PC-9 (cell line): ENCODE data around the gene UBE2D4.

Experiments used
- CTCF ChIP-seq: fragments of 200-600 bp; sonication (generic); conservative IDR thresholded peaks from 2 replicates; pipeline ENCODE4 v1.6.1; 2017; ENCODE audit warnings: mixed run types, antibody characterized with exemption, mild to moderate bottlenecking, moderate library complexity
- EZH2 ChIP-seq: fragments of 200-600 bp; sonication (generic); IDR thresholded peaks from 2 replicates; pipeline ENCODE4 v1.8.0; 2017; ENCODE audit warnings: antibody characterized with exemption, low read depth

- TF ChIP-seq CTCF (no peak), EZH2 (no peak)
Observed at GRCh38 chr7:43879477-43879876, 46.8 kb upstream of the UBE2D4 start.
